Measurements from ENCODE around the gene TEDC2.

DNA sequence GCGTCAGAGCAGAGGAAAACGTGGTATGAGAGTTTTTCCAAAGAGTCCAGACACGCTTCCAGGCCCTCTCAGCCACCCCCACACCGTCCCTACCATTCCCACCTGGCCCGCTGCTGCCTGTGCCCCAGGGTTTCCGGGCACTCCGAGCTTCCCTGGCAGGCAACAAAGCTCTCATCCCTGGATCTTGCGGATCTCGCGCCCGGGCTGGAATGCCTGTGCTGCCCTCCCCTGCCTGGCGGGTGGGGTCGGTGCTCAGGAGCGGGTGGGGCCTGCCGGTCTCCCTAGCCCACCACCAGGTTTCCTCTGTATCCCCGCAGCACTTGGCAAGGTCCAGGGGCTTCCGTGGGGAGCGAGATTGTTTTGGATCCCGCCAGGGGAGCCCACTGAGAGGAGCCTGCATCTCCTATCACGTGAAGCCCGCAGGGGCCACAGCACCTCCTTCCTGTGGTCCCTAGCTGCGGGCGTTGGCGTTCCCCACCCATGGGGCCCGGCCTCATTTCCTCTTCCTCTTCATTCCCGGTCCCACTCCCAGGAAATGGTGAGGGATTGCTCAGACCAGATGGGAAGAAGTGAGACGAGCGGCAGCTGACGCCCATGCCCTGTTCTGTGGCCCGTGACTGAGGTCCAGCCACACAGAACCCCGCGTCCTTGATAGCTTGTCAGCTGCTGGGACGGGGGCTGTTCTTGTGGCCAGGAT is 26.1 kb downstream of the TEDC2 start:
- TF ChIP-seq, protein P1, sequence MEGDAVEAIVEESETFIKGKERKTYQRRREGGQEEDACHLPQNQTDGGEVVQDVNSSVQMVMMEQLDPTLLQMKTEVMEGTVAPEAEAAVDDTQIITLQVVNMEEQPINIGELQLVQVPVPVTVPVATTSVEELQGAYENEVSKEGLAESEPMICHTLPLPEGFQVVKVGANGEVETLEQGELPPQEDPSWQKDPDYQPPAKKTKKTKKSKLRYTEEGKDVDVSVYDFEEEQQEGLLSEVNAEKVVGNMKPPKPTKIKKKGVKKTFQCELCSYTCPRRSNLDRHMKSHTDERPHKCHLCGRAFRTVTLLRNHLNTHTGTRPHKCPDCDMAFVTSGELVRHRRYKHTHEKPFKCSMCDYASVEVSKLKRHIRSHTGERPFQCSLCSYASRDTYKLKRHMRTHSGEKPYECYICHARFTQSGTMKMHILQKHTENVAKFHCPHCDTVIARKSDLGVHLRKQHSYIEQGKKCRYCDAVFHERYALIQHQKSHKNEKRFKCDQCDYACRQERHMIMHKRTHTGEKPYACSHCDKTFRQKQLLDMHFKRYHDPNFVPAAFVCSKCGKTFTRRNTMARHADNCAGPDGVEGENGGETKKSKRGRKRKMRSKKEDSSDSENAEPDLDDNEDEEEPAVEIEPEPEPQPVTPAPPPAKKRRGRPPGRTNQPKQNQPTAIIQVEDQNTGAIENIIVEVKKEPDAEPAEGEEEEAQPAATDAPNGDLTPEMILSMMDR (IDR thresholded peaks at IDR 0.05), result no peak
- no peak for TF ChIP-seq POLR2AphosphoS5 (IDR thresholded peaks at IDR 0.05; ENCODE audit: insufficient read depth in 1 of 2, low read depth in 1 of 2)

Data from vagina (tissue), 2 donors.